IPS DF 19.7 (cell line): ENCODE results near the gene PHF21A.

Experiments used
- DNase-seq: peaks from one replicate; pipeline ENCODE4 v3.0.0-alpha.2; 2013; ENCODE audit warnings: low read depth, low spot score

Gene PHF21A

GRCh38 chr11:45885274-45885920, 235.9 kb downstream of the PHF21A start, which contains the start of gene MAPK8IP1:
Gene MAPK8IP1, plus strand, starts transcription at chr11:45885651. Its CDS starts 170 bp downstream, at chr11:45885821.
- DNase-seq, result no peak

GRCh38 chr11:45884596-45885185, 236.6 kb downstream of the PHF21A start:
- DNase-seq, result no peak
